OCI-LY7 (cell line): ENCODE results near the gene CIC. TPM values are rescaled to one million over a fixed set of nuclear protein-coding genes. Genes with fewer than 3 reads are reported as not detected.
"Not testable (repeated sequence)": the region's sequence is repeated elsewhere in the genome, so short reads cannot be mapped to it uniquely, and the experiment has no call there.

Experiments used
- BruUV-seq: library from RNA; stranded (reverse); fragments of 400-500 nt; replicated peaks from 2 replicates; lab custom pipeline; 2021; lab: Mats Ljungman, UMichigan
- CTCF ChIA-PET: fragments of 300-600 bp; sonication (Branson Sonifier 250); formaldehyde crosslinking; loops from one replicate; lab custom pipeline; 2022; ENCODE audit warnings: antibody characterized with exemption; ENCODE audit not compliant: unreplicated experiment; lab: Charles Lee
- POLR2A ChIA-PET: fragments of 300-600 bp; sonication (Branson Sonifier 250); formaldehyde crosslinking; loops from one replicate; lab custom pipeline; 2022; ENCODE audit warnings: antibody characterized with exemption; lab: Charles Lee
- DNase-seq: peaks from one replicate; pipeline ENCODE4 v3.0.0-alpha.2; 2015; ENCODE audit warnings: low spot score
- H2AFZ ChIP-seq: fragments of 200-600 bp; sonication (generic), shearing (Covaris generic); 2 replicates; pipeline ENCODE4 v1.6.1; 2014; ENCODE audit warnings: mild to moderate bottlenecking, antibody characterized with exemption, low read length, moderate library complexity
- H3K27ac ChIP-seq: fragments of 200-600 bp; sonication (generic); 2 replicates; pipeline ENCODE4 v1.5.1; 2014; ENCODE audit warnings: mixed run types, low read depth, mild to moderate bottlenecking, moderate library complexity, low read length, inconsistent platforms; ENCODE audit not compliant: poor library complexity, severe bottlenecking
- H3K36me3 ChIP-seq: fragments of 200-600 bp; sonication (generic); 2 replicates; pipeline ENCODE4 v1.6.1; 2014; ENCODE audit warnings: mild to moderate bottlenecking, antibody characterized with exemption, low read length, moderate library complexity, mixed read lengths; ENCODE audit not compliant: insufficient read depth
- H3K4me1 ChIP-seq: fragments of 200-600 bp; sonication (generic); 2 replicates; pipeline ENCODE4 v1.5.1; 2014; ENCODE audit warnings: mild to moderate bottlenecking, low read length; ENCODE audit not compliant: insufficient read depth, poor library complexity, severe bottlenecking
- H3K4me2 ChIP-seq: fragments of 200-600 bp; sonication (generic); 2 replicates; pipeline ENCODE4 v1.6.1; 2014; ENCODE audit warnings: mild to moderate bottlenecking, low read length
- H3K4me3 ChIP-seq: fragments of 200-600 bp; sonication (generic); 2 replicates; pipeline ENCODE4 v1.5.1; 2014; ENCODE audit warnings: mild to moderate bottlenecking, low read depth, low read length; ENCODE audit not compliant: poor library complexity, severe bottlenecking
- H3K79me2 ChIP-seq: fragments of 200-600 bp; sonication (generic); 2 replicates; pipeline ENCODE4 v1.6.1; 2016; ENCODE audit warnings: low read depth, mild to moderate bottlenecking, low read length, moderate library complexity, mixed read lengths; ENCODE audit not compliant: insufficient read depth
- H3K9me2 ChIP-seq: fragments of 200-600 bp; sonication (generic); 2 replicates; pipeline ENCODE4 v1.6.1; 2016; ENCODE audit warnings: mild to moderate bottlenecking, low read length, mixed read lengths; ENCODE audit not compliant: insufficient read depth
- H3K9me3 ChIP-seq: fragments of 200-600 bp; sonication (generic); 2 replicates; pipeline ENCODE4 v1.6.1; 2014; ENCODE audit warnings: mild to moderate bottlenecking, mixed run types, low read length, mixed read lengths
- H4K20me1 ChIP-seq: fragments of 200-600 bp; sonication (generic); 2 replicates; pipeline ENCODE4 v1.6.1; 2014; ENCODE audit warnings: mild to moderate bottlenecking, antibody characterized with exemption, low read length, moderate library complexity, mixed read lengths; ENCODE audit not compliant: insufficient read depth
- CTCF ChIP-seq: fragments of 200-600 bp; sonication (generic); conservative IDR thresholded peaks from 2 replicates; pipeline ENCODE4 v1.5.1; 2014; ENCODE audit warnings: mild to moderate bottlenecking, antibody characterized with exemption, low read length, moderate library complexity, mixed read lengths
- EZH2phosphoT487 ChIP-seq: fragments of 200-600 bp; sonication (generic); IDR thresholded peaks from 2 replicates; pipeline ENCODE4 v1.6.1; 2018; ENCODE audit warnings: low read depth, borderline replicate concordance, mild to moderate bottlenecking, mixed run types, antibody characterized with exemption, low read length, moderate library complexity, mixed read lengths
- intact Hi-C: fragments of 100-400 bp; cut with micrococcal nuclease; formaldehyde crosslinking; loops from one replicate; pipeline ENCODE4 v1.10.0; 2022; ENCODE audit not compliant: unreplicated experiment
- total RNA-seq, 2 experiments: library from RNA; depleted of rRNA in 1 of 2; stranded (reverse); fragments of >200 nt in 1 of 2; shearing (Covaris generic) in 1 of 2; gene quantifications; 2 replicates each; pipeline ENCODE4 v1.2.3, GENCODE V29; 2014 to 2022

Gene CIC
- total RNA-seq, 2 experiments from 2014 or later = 26.8 to 48.2 TPM

- H3K9me3 ChIP-seq, DNase-seq, H3K4me3 ChIP-seq, CTCF ChIA-PET, H3K9me2 ChIP-seq, H4K20me1 ChIP-seq, H2AFZ ChIP-seq, intact Hi-C loops, H3K27ac ChIP-seq, H3K4me2 ChIP-seq, BruUV-seq, H3K4me1 ChIP-seq, H3K79me2 ChIP-seq: not testable (repeated sequence)
- H3K36me3 ChIP-seq = peaks cover 11% of the 10 kb centered on the region; the same call in 1 of the 2 replicates
- POLR2A ChIA-PET = interaction anchor here (0.6 kb wide), 1 partner anchor 45 kb away, joined by 3 read pairs; no protein-coding TSS in a partner anchor
Observed at GRCh38 chr19:42339922-42340321, 70.9 kb downstream of the CIC start.

- TF ChIP-seq CTCF (peak; percentile 68), EZH2phosphoT487 (no peak)
- intact Hi-C loops = no loop called here
- CTCF ChIA-PET = no interaction called here
- Histone ChIP-seq H3K36me3 (peaks cover 6% of the 10 kb centered on the region; the same call in 1 of the 2 replicates), H3K9me3 (no peaks in the 10 kb centered on the region), H3K27ac (no peak overlapping the region), H3K79me2 (no peaks in the 10 kb centered on the region), H2AFZ (no peak overlapping the region), H4K20me1 (no peaks in the 10 kb centered on the region), H3K4me2 (no peak overlapping the region), H3K9me2 (no peaks in the 10 kb centered on the region), H3K4me1 (no peaks in the 10 kb centered on the region), H3K4me3 (no peak overlapping the region)
- no peak for DNase-seq
- BruUV-seq = no TSS peak
- POLR2A ChIA-PET = no interaction called here
Observed at GRCh38 chr19:42343344-42344110, 74.5 kb downstream of the CIC start.

- H3K36me3 ChIP-seq = peaks cover 6% of the 10 kb centered on the region; the same call in 1 of the 2 replicates
- POLR2A ChIA-PET = no interaction called here
- no peak overlapping the region for H2AFZ ChIP-seq
- H3K79me2 ChIP-seq = no peaks in the 10 kb centered on the region
- H4K20me1 ChIP-seq = no peaks in the 10 kb centered on the region
- intact Hi-C loops = no loop called here
- no TSS peak for BruUV-seq
- H3K9me2 ChIP-seq = no peaks in the 10 kb centered on the region
- no peak overlapping the region for H3K4me2 ChIP-seq
- no peaks in the 10 kb centered on the region for H3K9me3 ChIP-seq
- no peaks in the 10 kb centered on the region for H3K4me1 ChIP-seq
- no peak for DNase-seq
- CTCF ChIA-PET = no interaction called here
- H3K4me3 ChIP-seq = no peak overlapping the region
- no peak for TF ChIP-seq EZH2phosphoT487
- TF ChIP-seq CTCF = no peak
- no peak overlapping the region for H3K27ac ChIP-seq
Observed at GRCh38 chr19:42344336-42344893, 75.4 kb downstream of the CIC start.

Other genes with a start within 250 kb of the CIC start
- gene GRIK5, start 199.0 kb upstream of the CIC start, total RNA-seq (2014; rRNA removed; shearing (Covaris generic)) = 0.73 and 0.77 TPM in 2 replicates
- gene GRIK5, start 199.0 kb upstream of the CIC start, total RNA-seq (2022) = 1.1 and 1.3 TPM in 2 replicates
- 18.5 and 29.3 TPM in 2 replicates for gene ZNF574, start 193.1 kb upstream of the CIC start, total RNA-seq (2014; rRNA removed; shearing (Covaris generic))
- gene ZNF574, start 193.1 kb upstream of the CIC start, total RNA-seq (2022) = 14.5 and 16.6 TPM in 2 replicates
- gene POU2F2, start 136.8 kb upstream of the CIC start, total RNA-seq (2014; rRNA removed; shearing (Covaris generic)) = 28.6 and 33.5 TPM in 2 replicates
- 59.5 and 66.5 TPM in 2 replicates for gene POU2F2, start 136.8 kb upstream of the CIC start, total RNA-seq (2022)
- 29.6 and 41.9 TPM in 2 replicates for gene DEDD2, start 51.6 kb upstream of the CIC start, total RNA-seq (2014; rRNA removed; shearing (Covaris generic))
- gene DEDD2, start 51.6 kb upstream of the CIC start, total RNA-seq (2022) = 15.5 and 18.6 TPM in 2 replicates
- 8.4 and 9.0 TPM in 2 replicates for gene ZNF526, start 48.9 kb upstream of the CIC start, total RNA-seq (2014; rRNA removed; shearing (Covaris generic))
- gene ZNF526, start 48.9 kb upstream of the CIC start, total RNA-seq (2022) = 12.7 and 14.8 TPM in 2 replicates
- 20.9 and 23.6 TPM in 2 replicates for gene GSK3A, start 26.6 kb upstream of the CIC start, total RNA-seq (2014; rRNA removed; shearing (Covaris generic))
- gene GSK3A, start 26.6 kb upstream of the CIC start, total RNA-seq (2022) = 29.2 and 33.7 TPM in 2 replicates
- gene ERF, start 14.1 kb upstream of the CIC start, total RNA-seq (2014; rRNA removed; shearing (Covaris generic)) = 22.1 and 26.7 TPM in 2 replicates
- 33.5 and 36.6 TPM in 2 replicates for gene ERF, start 14.1 kb upstream of the CIC start, total RNA-seq (2022)
- gene PRR19, start 32.9 kb downstream of the CIC start, total RNA-seq (2014; rRNA removed; shearing (Covaris generic)) = 1.4 TPM in 1 of 2 replicates, not detected in the other
- 0.40 and 0.70 TPM in 2 replicates for gene PRR19, start 32.9 kb downstream of the CIC start, total RNA-seq (2022)
- 54.9 and 62.1 TPM in 2 replicates for gene PAFAH1B3, start 33.4 kb downstream of the CIC start, total RNA-seq (2014; rRNA removed; shearing (Covaris generic))
- gene PAFAH1B3, start 33.4 kb downstream of the CIC start, total RNA-seq (2022) = 35.9 and 42.3 TPM in 2 replicates
- not detected in 2 replicates for gene TMEM145, start 44.1 kb downstream of the CIC start, total RNA-seq (2014; rRNA removed; shearing (Covaris generic))
- gene TMEM145, start 44.1 kb downstream of the CIC start, total RNA-seq (2022) = 1.8 TPM in 2 replicates
- 6.0 and 10.5 TPM in 2 replicates for gene MEGF8, start 56.4 kb downstream of the CIC start, total RNA-seq (2014; rRNA removed; shearing (Covaris generic))
- 14.7 and 17.2 TPM in 2 replicates for gene MEGF8, start 56.4 kb downstream of the CIC start, total RNA-seq (2022)
- not detected in 2 replicates for gene CNFN, start 121.0 kb downstream of the CIC start, total RNA-seq (2014; rRNA removed; shearing (Covaris generic))
- gene CNFN, start 121.0 kb downstream of the CIC start, total RNA-seq (2022) = 0.81 and 0.95 TPM in 2 replicates
- 11.5 and 21.2 TPM in 2 replicates for gene LIPE, start 158.1 kb downstream of the CIC start, total RNA-seq (2014; rRNA removed; shearing (Covaris generic))
- gene LIPE, start 158.1 kb downstream of the CIC start, total RNA-seq (2022) = 35.6 and 39.3 TPM in 2 replicates
- gene CXCL17, start 173.7 kb downstream of the CIC start, total RNA-seq (2014; rRNA removed; shearing (Covaris generic)) = not detected in 2 replicates
- not detected in 2 replicates for gene CXCL17, start 173.7 kb downstream of the CIC start, total RNA-seq (2022)